GM12892 (cell line): Measurements from ENCODE around the gene TMEM147.

Experiments used
- POLR2A ChIP-seq: IDR thresholded peaks from 2 replicates; pipeline ENCODE4 v1.6.1; 2011; ENCODE audit warnings: low read depth, low read length, control low read depth
- POLR2AphosphoS5 ChIP-seq: IDR thresholded peaks from 2 replicates; pipeline ENCODE4 v1.6.1; 2011; ENCODE audit warnings: low read depth, low read length, control low read depth

DNA sequence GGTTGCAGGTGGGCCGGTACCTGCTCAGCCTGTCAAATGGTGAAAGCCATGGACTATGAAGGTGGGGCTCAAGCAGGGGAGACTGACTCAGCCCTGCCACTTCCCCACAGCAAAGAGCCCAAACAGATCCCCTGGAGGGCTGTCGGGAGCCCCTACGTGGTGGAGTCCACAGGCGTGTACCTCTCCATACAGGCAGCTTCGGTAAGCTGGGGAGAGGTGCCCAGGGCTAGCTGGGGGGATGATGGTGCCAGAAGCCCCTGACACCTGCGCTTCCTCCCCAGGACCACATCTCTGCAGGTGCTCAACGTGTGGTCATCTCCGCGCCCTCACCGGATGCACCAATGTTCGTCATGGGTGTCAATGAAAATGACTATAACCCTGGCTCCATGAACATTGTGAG is 3.2 kb upstream of the TMEM147 start:
- TF ChIP-seq POLR2A, result no peak
- no peak for TF ChIP-seq POLR2AphosphoS5
